Esophagus squamous epithelium (tissue), 5 donors: ENCODE measurements around the gene TPCN2. TPM values are rescaled to one million over a fixed set of nuclear protein-coding genes. Genes with fewer than 3 reads are reported as not detected.
A peak's percentile ranks its signal among the peaks of the same experiment; 100 is the strongest.

Experiments used
- DNase-seq: peaks from one replicate; lab custom pipeline; 2025; lab: John Stamatoyannopoulos, UW
- H3K27ac ChIP-seq, 4 donors: fragments of 200-600 bp; sonication (generic); one replicate each; pipeline ENCODE4 v1.5.1; 2016 to 2019; ENCODE audit warnings: mild to moderate bottlenecking in 1 of 4
- H3K27me3 ChIP-seq, 4 donors: fragments of 200-600 bp; sonication (generic); 1 replicate in 3 of 4; 2 replicates in 1 of 4; pipeline versions ENCODE4 v1.5.1 to v1.6.0; 2017 to 2021; ENCODE audit warnings: antibody characterized with exemption in 1 of 4
- H3K36me3 ChIP-seq, 3 donors: fragments of 200-600 bp; sonication (generic); one replicate each; pipeline ENCODE4 v1.5.1; 2016 to 2019
- H3K4me1 ChIP-seq, 3 donors: fragments of 200-600 bp; sonication (generic); one replicate each; pipeline ENCODE4 v1.5.1; 2017 to 2019
- H3K4me3 ChIP-seq, 4 donors: fragments of 200-600 bp; sonication (generic); 1 replicate in 3 of 4; 2 replicates in 1 of 4; pipeline ENCODE4 v1.5.1; 2016 to 2019; ENCODE audit warnings: mild to moderate bottlenecking in 2 of 4, moderate library complexity in 1 of 4
- H3K9me3 ChIP-seq, 3 donors: fragments of 200-600 bp; sonication (generic); one replicate each; pipeline ENCODE4 v1.5.1; 2016 to 2019
- CTCF ChIP-seq, 6 experiments: fragments of 450-650 bp in 4 of 6; fragments of 200-600 bp in 2 of 6; sonication (generic) in 2 of 6; IDR thresholded peaks; one replicate each; pipeline ENCODE4 v1.5.1; 2016 to 2019; ENCODE audit warnings: antibody characterized with exemption in 6 of 6, mild to moderate bottlenecking in 4 of 6, moderate library complexity in 4 of 6
- POLR2A ChIP-seq, 4 donors: fragments of 450-650 bp; IDR thresholded peaks; one replicate each; pipeline ENCODE4 v1.6.1; 2017; ENCODE audit warnings: antibody characterized with exemption in 4 of 4, mild to moderate bottlenecking in 4 of 4, moderate library complexity in 3 of 4
- WGBS, 2 donors: methylation state at CpG; one replicate each; pipeline ENCODE4 v1.1.5; 2018; 5-methylcytosine and 5-hydroxymethylcytosine counted together
- intact Hi-C: fragments of 100-400 bp; cut with DNase I; formaldehyde crosslinking; loops from one replicate; pipeline ENCODE4 v1.15.0; 2022
- total RNA-seq, 4 donors: library from RNA; depleted of rRNA; stranded (reverse); fragments of >200 nt; gene quantifications; one replicate each; pipeline ENCODE4 v1.1.0, GENCODE V29; 2016
- donor health status: DM: yes; HTN: yes; CAD: no.

Gene TPCN2
- total RNA-seq, 4 donors from 2014 or later, result 7.9 to 12.0 (median 9.1) TPM

GRCh38 chr11:69001243-69002081, 47.3 kb upstream of the TPCN2 start:
- Histone ChIP-seq H3K27ac (peak overlapping the region; percentile 60 to 93 (median 88)), H3K9me3 (no peaks in the 10 kb centered on the region), H3K27me3 (no peaks in the 10 kb centered on the region), H3K4me3 (peak overlapping the region in 1 of 4 donors; percentile 2), H3K4me1 (peaks cover 5 to 87% (median 62%) of the 10 kb centered on the region in 3 donors), H3K36me3 (peaks cover 0 to 28% (median 3%) of the 10 kb centered on the region in 3 donors)
- no peak for TF ChIP-seq POLR2A (IDR thresholded peaks at IDR 0.05)
- no peak for TF ChIP-seq CTCF (IDR thresholded peaks at IDR 0.05)
- DNase-seq, result no peak
- 56 to 68% methylated on average over 9 to 10 of the region's 23 CpGs for WGBS, 2 donors
- intact Hi-C loops, result no loop called here

- DNase-seq, result no peak
- Histone ChIP-seq H3K4me1 (peaks cover 5 to 94% (median 65%) of the 10 kb centered on the region in 3 donors), H3K9me3 (no peaks in the 10 kb centered on the region), H3K36me3 (peaks cover 0 to 28% (median 3%) of the 10 kb centered on the region in 3 donors), H3K27ac (peak overlapping the region; percentile 60 to 93 (median 88)), H3K4me3 (no peak overlapping the region), H3K27me3 (no peaks in the 10 kb centered on the region)
- TF ChIP-seq POLR2A (IDR thresholded peaks at IDR 0.05), result no peak
- no peak for TF ChIP-seq CTCF (IDR thresholded peaks at IDR 0.05)
- intact Hi-C loops, result no loop called here
- WGBS, 2 donors, result 40 to 49% methylated on average over 1 to 4 of the region's 6 CpGs
These were observed 46.6 kb upstream of the TPCN2 start for GRCh38 chr11:69002110-69002569.

- intact Hi-C loops, result no loop called here
- Histone ChIP-seq H3K4me3 (no peak overlapping the region), H3K36me3 (peaks cover 0 to 28% (median 3%) of the 10 kb centered on the region in 3 donors), H3K27ac (peak overlapping the region; percentile 60 to 93 (median 88)), H3K27me3 (no peaks in the 10 kb centered on the region), H3K4me1 (peaks cover 5 to 98% (median 68%) of the 10 kb centered on the region in 3 donors), H3K9me3 (no peaks in the 10 kb centered on the region)
- 62 to 100% methylated on average over 1 to 2 of the region's 13 CpGs for WGBS, 2 donors
- TF ChIP-seq POLR2A (IDR thresholded peaks at IDR 0.05) (no peak), CTCF (IDR thresholded peaks at IDR 0.05) (no peak)
- DNase-seq, result no peak
These were observed 46.0 kb upstream of the TPCN2 start for GRCh38 chr11:69002570-69003231.

GRCh38 chr11:69003301-69003865, 45.3 kb upstream of the TPCN2 start:
- TF ChIP-seq CTCF (IDR thresholded peaks at IDR 0.05) (no peak), POLR2A (IDR thresholded peaks at IDR 0.05) (no peak)
- Histone ChIP-seq H3K27me3 (no peaks in the 10 kb centered on the region), H3K4me3 (no peak overlapping the region), H3K36me3 (peaks cover 0 to 28% (median 3%) of the 10 kb centered on the region in 3 donors), H3K27ac (peak overlapping the region; percentile 60 to 93 (median 88)), H3K4me1 (peaks cover 4 to 98% (median 71%) of the 10 kb centered on the region in 3 donors), H3K9me3 (no peaks in the 10 kb centered on the region)
- whole genome bisulfite sequencing, 2 donors, result 75 to 90% methylated on average over 1 to 4 of the region's 9 CpGs
- no peak for DNase-seq
- intact Hi-C loops, result no loop called here
